ENCODE measurements around the gene LYPD6B. TPM values are rescaled to one million over a fixed set of nuclear protein-coding genes. Genes with fewer than 3 reads are reported as not detected.

LYPD6B gene
- 37.3 TPM for polyA plus RNA-seq (2013, experiment 1 of 2)
- 36.9 TPM for polyA plus RNA-seq (2013, experiment 2 of 2)

GRCh38 chr2:149038442-149039212 is at the start of gene LYPD6B:
TSS of gene LYPD6B (plus strand) at chr2:149038699. CDS start at chr2:149130949, 92,250 bp downstream.
- H3K27ac ChIP-seq (ENCODE audit: low read depth, low read length, severe bottlenecking), result no peak within 1 kb of the TSS
- 1 to 2% methylated on average over 45 to 54 of the region's 85 CpGs for WGBS, 2 experiments (ENCODE audit: insufficient coverage in 2 of 2)
- no peaks in the 10 kb centered on the region for H3K9me3 ChIP-seq (ENCODE audit: control insufficient read depth, low read length)

GRCh38 chr2:148989882-148990493 is 48.5 kb upstream of the LYPD6B start:
- H3K4me3 ChIP-seq (ENCODE audit: extremely low read depth, insufficient read depth, low read length, poor library complexity, severe bottlenecking), result no peak overlapping the region
- H3K36me3 ChIP-seq (ENCODE audit: control insufficient read depth, insufficient read depth, low read length), result peaks cover 18% of the 10 kb centered on the region
- H3K9me3 ChIP-seq (ENCODE audit: control insufficient read depth, low read length), result no peaks in the 10 kb centered on the region
- peaks cover 3% of the 10 kb centered on the region for H3K4me1 ChIP-seq (ENCODE audit: control insufficient read depth, insufficient read depth, low read length, poor library complexity, severe bottlenecking)
- no peak overlapping the region for H3K27ac ChIP-seq (ENCODE audit: low read depth, low read length, severe bottlenecking)
- WGBS, 2 experiments (ENCODE audit: insufficient coverage in 2 of 2), result 72 to 82% methylated on average over 4 to 5 of the region's 6 CpGs

More at GRCh38 chr2:149038442-149039212, at the start of gene LYPD6B:
- Histone ChIP-seq H3K4me1 (ENCODE audit: control insufficient read depth, insufficient read depth, low read length, poor library complexity, severe bottlenecking) (no peaks in the 10 kb centered on the region), H3K36me3 (ENCODE audit: control insufficient read depth, insufficient read depth, low read length) (no peaks in the 10 kb centered on the region), H3K4me3 (ENCODE audit: extremely low read depth, insufficient read depth, low read length, poor library complexity, severe bottlenecking) (peak within 1 kb of the TSS; percentile 46)

- no peaks in the 10 kb centered on the region for H3K9me3 ChIP-seq (ENCODE audit: control insufficient read depth, low read length)
- H3K27ac ChIP-seq (ENCODE audit: low read depth, low read length, severe bottlenecking), result no peak overlapping the region
- H3K4me3 ChIP-seq (ENCODE audit: extremely low read depth, insufficient read depth, low read length, poor library complexity, severe bottlenecking), result no peak overlapping the region
- peaks cover 21% of the 10 kb centered on the region for H3K36me3 ChIP-seq (ENCODE audit: control insufficient read depth, insufficient read depth, low read length)
- WGBS, 2 experiments (ENCODE audit: insufficient coverage in 2 of 2), result 90 to 98% methylated on average over 4 to 6 of the region's 6 CpGs
- peaks cover 3% of the 10 kb centered on the region for H3K4me1 ChIP-seq (ENCODE audit: control insufficient read depth, insufficient read depth, low read length, poor library complexity, severe bottlenecking)
Measured at GRCh38 chr2:148990968-148991367, 47.5 kb upstream of the LYPD6B start.

GRCh38 chr2:148992448-148992847 is 46.1 kb upstream of the LYPD6B start:
- H3K4me1 ChIP-seq (ENCODE audit: control insufficient read depth, insufficient read depth, low read length, poor library complexity, severe bottlenecking), result peaks cover 3% of the 10 kb centered on the region
- no peaks in the 10 kb centered on the region for H3K9me3 ChIP-seq (ENCODE audit: control insufficient read depth, low read length)
- H3K27ac ChIP-seq (ENCODE audit: low read depth, low read length, severe bottlenecking), result no peak overlapping the region
- no peak overlapping the region for H3K4me3 ChIP-seq (ENCODE audit: extremely low read depth, insufficient read depth, low read length, poor library complexity, severe bottlenecking)
- H3K36me3 ChIP-seq (ENCODE audit: control insufficient read depth, insufficient read depth, low read length), result peaks cover 28% of the 10 kb centered on the region

- Histone ChIP-seq H3K9me3 (ENCODE audit: control insufficient read depth, low read length) (no peaks in the 10 kb centered on the region), H3K27ac (ENCODE audit: low read depth, low read length, severe bottlenecking) (no peak overlapping the region), H3K4me1 (ENCODE audit: control insufficient read depth, insufficient read depth, low read length, poor library complexity, severe bottlenecking) (peaks cover 3% of the 10 kb centered on the region), H3K36me3 (ENCODE audit: control insufficient read depth, insufficient read depth, low read length) (peaks cover 28% of the 10 kb centered on the region), H3K4me3 (ENCODE audit: extremely low read depth, insufficient read depth, low read length, poor library complexity, severe bottlenecking) (no peak overlapping the region)
- 100% methylated on average over 1 of the region's 3 CpGs for WGBS, 2 experiments (ENCODE audit: insufficient coverage in 2 of 2)
Measured at GRCh38 chr2:148993351-148993750, 45.1 kb upstream of the LYPD6B start.

GRCh38 chr2:148994341-148994740 is 44.2 kb upstream of the LYPD6B start:
- Histone ChIP-seq H3K4me1 (ENCODE audit: control insufficient read depth, insufficient read depth, low read length, poor library complexity, severe bottlenecking) (peaks cover 3% of the 10 kb centered on the region), H3K36me3 (ENCODE audit: control insufficient read depth, insufficient read depth, low read length) (peaks cover 28% of the 10 kb centered on the region), H3K27ac (ENCODE audit: low read depth, low read length, severe bottlenecking) (no peak overlapping the region), H3K9me3 (ENCODE audit: control insufficient read depth, low read length) (no peaks in the 10 kb centered on the region), H3K4me3 (ENCODE audit: extremely low read depth, insufficient read depth, low read length, poor library complexity, severe bottlenecking) (no peak overlapping the region)
- WGBS, 2 experiments (ENCODE audit: insufficient coverage in 2 of 2), result 94 to 97% methylated on average over 6 of the region's 8 CpGs

GRCh38 chr2:148996805-148997204 is 41.7 kb upstream of the LYPD6B start:
- peaks cover 3% of the 10 kb centered on the region for H3K4me1 ChIP-seq (ENCODE audit: control insufficient read depth, insufficient read depth, low read length, poor library complexity, severe bottlenecking)
- H3K27ac ChIP-seq (ENCODE audit: low read depth, low read length, severe bottlenecking), result no peak overlapping the region
- H3K36me3 ChIP-seq (ENCODE audit: control insufficient read depth, insufficient read depth, low read length), result peaks cover 27% of the 10 kb centered on the region
- H3K4me3 ChIP-seq (ENCODE audit: extremely low read depth, insufficient read depth, low read length, poor library complexity, severe bottlenecking), result no peak overlapping the region
- 87 to 94% methylated on average over 5 to 6 of the region's 6 CpGs for WGBS, 2 experiments (ENCODE audit: insufficient coverage in 2 of 2)
- H3K9me3 ChIP-seq (ENCODE audit: control insufficient read depth, low read length), result no peaks in the 10 kb centered on the region

- Histone ChIP-seq H3K27ac (ENCODE audit: low read depth, low read length, severe bottlenecking) (no peak overlapping the region), H3K4me1 (ENCODE audit: control insufficient read depth, insufficient read depth, low read length, poor library complexity, severe bottlenecking) (peaks cover 3% of the 10 kb centered on the region), H3K9me3 (ENCODE audit: control insufficient read depth, low read length) (no peaks in the 10 kb centered on the region), H3K36me3 (ENCODE audit: control insufficient read depth, insufficient read depth, low read length) (peaks cover 40% of the 10 kb centered on the region), H3K4me3 (ENCODE audit: extremely low read depth, insufficient read depth, low read length, poor library complexity, severe bottlenecking) (no peak overlapping the region)
- 84 to 94% methylated on average over 9 to 12 of the region's 16 CpGs for WGBS, 2 experiments (ENCODE audit: insufficient coverage in 2 of 2)
Measured at GRCh38 chr2:148998165-148998830, 40.2 kb upstream of the LYPD6B start.

GRCh38 chr2:148998831-148999200 is 39.7 kb upstream of the LYPD6B start:
- WGBS, 2 experiments (ENCODE audit: insufficient coverage in 2 of 2), result 83 to 94% methylated on average over 2 to 3 of the region's 4 CpGs
- Histone ChIP-seq H3K4me3 (ENCODE audit: extremely low read depth, insufficient read depth, low read length, poor library complexity, severe bottlenecking) (no peak overlapping the region), H3K36me3 (ENCODE audit: control insufficient read depth, insufficient read depth, low read length) (peaks cover 42% of the 10 kb centered on the region), H3K4me1 (ENCODE audit: control insufficient read depth, insufficient read depth, low read length, poor library complexity, severe bottlenecking) (no peaks in the 10 kb centered on the region), H3K27ac (ENCODE audit: low read depth, low read length, severe bottlenecking) (no peak overlapping the region), H3K9me3 (ENCODE audit: control insufficient read depth, low read length) (no peaks in the 10 kb centered on the region)

- Histone ChIP-seq H3K36me3 (ENCODE audit: control insufficient read depth, insufficient read depth, low read length) (peaks cover 42% of the 10 kb centered on the region), H3K27ac (ENCODE audit: low read depth, low read length, severe bottlenecking) (no peak overlapping the region)
- WGBS, 2 experiments (ENCODE audit: insufficient coverage in 2 of 2), result 46 to 65% methylated on average over 3 to 5 of the region's 7 CpGs
Measured at GRCh38 chr2:148999451-148999921, 39.0 kb upstream of the LYPD6B start.

More at GRCh38 chr2:148999451-148999921, 39.0 kb upstream of the LYPD6B start:
- Histone ChIP-seq H3K4me1 (ENCODE audit: control insufficient read depth, insufficient read depth, low read length, poor library complexity, severe bottlenecking) (no peaks in the 10 kb centered on the region), H3K4me3 (ENCODE audit: extremely low read depth, insufficient read depth, low read length, poor library complexity, severe bottlenecking) (no peak overlapping the region), H3K9me3 (ENCODE audit: control insufficient read depth, low read length) (no peaks in the 10 kb centered on the region)
